HG03575 (cell line): Measurements from ENCODE around the gene IQSEC2.

Source experiments
- ATAC-seq: cut with Tn5 transposase; IDR thresholded peaks from one replicate; pipeline ENCODE4 v1.9.1; 2021; ENCODE audit not compliant: unreplicated experiment, insufficient number of reproducible peaks, low FRiP score; ENCODE audit errors: extremely low read depth

IQSEC2 gene

DNA sequence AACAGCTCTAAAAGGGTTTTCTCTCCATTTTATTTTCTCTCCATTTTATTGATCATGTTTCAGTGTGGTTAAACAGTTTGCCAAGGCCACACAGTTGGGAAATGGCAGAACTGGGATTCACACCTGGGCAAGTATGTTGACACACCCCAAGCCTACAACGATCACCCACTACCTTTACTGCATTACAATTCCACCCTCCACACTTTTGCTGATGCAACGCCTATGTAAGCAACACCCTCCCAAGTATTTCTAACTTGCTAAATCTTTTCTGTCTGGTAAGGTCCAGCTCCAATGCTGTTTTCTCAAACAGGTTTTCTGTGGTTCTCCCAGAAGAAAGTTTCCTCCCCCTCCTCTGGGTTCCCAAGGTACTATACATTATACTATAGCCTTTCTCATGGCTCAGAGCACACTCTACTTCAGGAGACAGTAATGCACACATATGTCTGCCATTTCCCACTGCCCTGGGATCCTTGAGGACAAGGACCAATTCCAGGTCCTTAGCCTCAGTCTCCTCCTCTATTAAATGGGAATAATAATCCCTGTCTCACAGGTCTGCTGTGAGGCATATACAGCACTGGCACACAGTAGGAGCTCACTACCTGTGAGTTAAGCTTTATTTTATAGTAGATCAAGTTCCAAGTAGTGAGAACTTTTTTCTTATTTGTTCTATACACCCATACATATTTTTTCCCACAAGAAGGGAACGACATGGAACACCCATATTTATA lies 27.9 kb downstream of the IQSEC2 start:
- ATAC-seq, result no peak

- no peak for ATAC-seq
These were observed 30.1 kb downstream of the IQSEC2 start for GRCh38 chrX:53251307-53251706.

- no peak for ATAC-seq
These were observed 30.8 kb downstream of the IQSEC2 start for GRCh38 chrX:53250556-53250955.

DNA sequence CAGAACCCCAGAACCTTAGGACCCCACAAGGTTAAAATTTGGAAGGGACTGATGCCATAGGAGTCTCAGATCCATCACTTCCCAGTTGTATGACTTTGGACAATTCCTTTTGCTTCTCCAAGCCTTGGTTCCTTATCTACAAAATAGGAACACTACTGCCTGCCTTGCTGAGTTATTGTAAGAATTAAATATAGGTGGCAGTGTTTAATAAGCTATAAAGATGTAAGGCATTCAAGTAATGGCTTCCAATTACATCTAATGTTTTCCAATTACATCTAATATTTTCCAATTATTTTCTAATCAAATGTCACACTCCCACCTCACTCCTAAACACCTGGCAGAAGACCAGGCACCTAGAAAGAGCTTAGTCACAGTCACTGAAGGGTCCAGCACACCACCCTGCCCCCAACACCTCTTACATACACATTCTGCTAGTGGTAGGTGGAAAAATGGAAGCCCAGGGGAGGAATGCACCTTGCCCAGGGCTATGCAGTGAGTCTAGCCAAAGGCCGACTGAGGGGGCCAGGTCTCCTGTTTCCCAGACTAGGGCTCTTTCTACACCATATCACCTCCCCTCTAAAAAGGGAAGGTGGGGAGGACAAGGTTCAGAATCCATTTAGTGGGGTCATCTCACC lies 31.9 kb downstream of the IQSEC2 start:
- no peak for ATAC-seq

- ATAC-seq, result no peak
These were observed 33.5 kb downstream of the IQSEC2 start for GRCh38 chrX:53247928-53248327.

GRCh38 chrX:53246231-53246630 lies 35.2 kb downstream of the IQSEC2 start:
- no peak for ATAC-seq

- no peak for ATAC-seq
These were observed 36.8 kb downstream of the IQSEC2 start for GRCh38 chrX:53244610-53245009.

GRCh38 chrX:53242310-53242709 lies 39.1 kb downstream of the IQSEC2 start:
- ATAC-seq, result no peak

DNA sequence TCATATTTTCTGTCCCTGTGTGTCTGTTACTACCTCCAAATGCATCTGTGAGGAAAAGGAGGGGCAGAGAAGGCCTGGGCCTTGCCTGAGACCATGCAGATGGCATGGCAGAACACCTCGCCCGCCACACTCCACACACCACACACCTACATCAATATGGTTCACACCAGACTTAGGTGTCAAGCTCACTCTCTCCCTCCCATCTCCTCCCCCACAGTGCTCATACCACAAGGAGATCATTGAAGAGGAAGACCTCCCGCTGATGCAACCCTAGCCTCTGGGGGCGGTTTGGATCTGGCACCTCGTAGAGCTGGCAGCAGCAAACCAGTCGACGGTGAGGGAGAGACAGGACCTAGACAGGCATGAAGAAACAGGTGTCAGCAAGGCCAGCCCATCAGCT lies 39.8 kb downstream of the IQSEC2 start:
- ATAC-seq, result no peak

GRCh38 chrX:53239474-53239873 lies 41.9 kb downstream of the IQSEC2 start:
- no peak for ATAC-seq

GRCh38 chrX:53237056-53237455 lies 44.3 kb downstream of the IQSEC2 start:
- ATAC-seq, result no peak

GRCh38 chrX:53236025-53236679 lies 45.2 kb downstream of the IQSEC2 start:
- no peak for ATAC-seq

DNA sequence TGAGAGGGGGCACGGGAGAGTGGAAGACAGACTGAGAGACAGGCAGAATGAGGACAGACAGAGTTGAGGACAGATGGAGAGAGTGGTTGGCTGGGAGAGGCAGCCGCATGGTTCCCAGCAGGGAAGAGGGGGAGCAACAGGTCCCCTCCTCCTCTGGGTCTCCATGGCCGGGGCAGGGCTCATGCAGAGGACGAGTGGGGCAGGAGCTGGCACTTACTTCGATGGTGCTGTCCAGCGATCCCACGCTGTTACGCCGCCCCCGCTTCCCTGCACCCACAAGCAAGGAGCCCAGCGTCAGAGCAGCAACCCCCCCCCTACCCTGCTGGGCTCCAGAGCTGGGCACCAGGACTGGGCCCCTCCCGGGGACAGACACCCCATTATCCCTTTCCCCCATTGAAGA lies 45.8 kb downstream of the IQSEC2 start:
- ATAC-seq, result no peak

GRCh38 chrX:53234484-53234883 lies 46.9 kb downstream of the IQSEC2 start:
- no peak for ATAC-seq

- ATAC-seq, result no peak
These were observed 47.8 kb downstream of the IQSEC2 start for GRCh38 chrX:53233536-53233935.

- no peak for ATAC-seq
These were observed 51.3 kb downstream of the IQSEC2 start for GRCh38 chrX:53230116-53230515.

DNA sequence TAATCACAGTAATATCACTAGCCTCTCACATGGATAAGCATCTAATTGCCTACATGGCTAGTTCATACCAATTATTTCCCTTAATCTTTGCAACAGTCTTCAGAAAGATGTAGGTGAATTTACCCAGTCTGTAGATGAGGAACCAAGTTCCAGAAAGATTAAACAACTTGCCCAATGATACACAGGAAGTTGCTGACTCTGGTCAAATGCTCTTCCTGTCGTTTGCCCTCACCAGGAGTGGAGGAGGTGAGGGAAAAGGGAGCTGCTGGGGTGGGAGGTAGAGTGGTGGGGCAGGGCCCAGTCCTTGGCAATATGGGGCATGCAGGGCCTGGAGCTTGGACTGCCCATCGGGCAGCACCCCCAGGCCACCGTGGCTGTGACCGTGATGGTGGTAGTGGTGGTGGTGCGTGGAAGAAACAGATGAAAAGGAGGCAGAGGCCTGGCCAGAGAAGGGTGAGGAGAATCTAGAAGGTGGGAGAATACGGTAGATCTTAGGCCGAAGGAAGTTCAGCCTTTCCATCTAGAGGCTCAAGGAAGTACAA lies 54.1 kb downstream of the IQSEC2 start:
- no peak for ATAC-seq

DNA sequence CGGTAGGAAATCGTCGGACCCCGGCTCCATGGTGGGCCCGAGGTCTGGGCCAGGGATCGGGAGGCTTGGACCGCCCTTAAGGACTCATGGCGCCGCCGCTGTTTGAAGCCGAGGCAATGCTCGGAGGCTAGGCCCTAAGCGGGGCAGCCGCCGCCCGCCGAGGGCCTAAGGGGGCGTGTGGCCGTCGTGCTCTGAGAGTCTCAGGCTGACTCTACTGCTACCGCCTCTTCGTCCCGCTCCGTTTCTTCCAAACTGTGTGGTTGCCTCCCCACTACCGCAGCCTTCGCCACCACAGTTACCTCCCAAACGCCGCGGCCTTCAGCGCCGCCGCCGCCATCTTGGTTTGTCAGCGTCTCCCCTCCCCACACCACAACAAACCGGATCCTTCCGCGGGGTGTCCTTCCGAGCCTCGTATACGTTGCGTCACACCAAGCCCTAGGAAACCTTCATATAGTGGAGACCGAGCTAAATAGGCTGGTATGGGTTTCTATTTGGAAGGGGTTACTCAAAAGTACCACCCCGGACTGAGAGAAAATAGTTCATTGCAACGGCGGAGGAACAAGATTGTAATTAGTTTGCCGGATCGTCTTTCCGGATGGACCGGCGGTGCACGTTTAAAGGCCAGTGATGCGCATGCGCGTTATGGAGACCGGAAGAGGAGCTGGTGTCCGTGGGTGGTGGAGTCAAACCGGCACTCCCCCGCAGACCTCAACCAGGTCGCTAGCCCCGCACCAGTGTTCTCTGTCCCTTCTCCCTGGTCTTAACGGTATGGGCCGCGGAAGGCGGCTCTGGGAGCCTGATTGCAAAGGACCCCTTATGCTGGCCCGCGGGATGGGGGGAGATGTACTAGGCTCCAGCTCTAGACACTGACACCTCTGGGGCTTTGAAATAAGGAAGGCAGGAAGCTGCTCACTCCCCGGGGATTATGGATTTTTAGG lies 56.3 kb downstream of the IQSEC2 start, which contains the start of gene KDM5C:
Gene KDM5C, minus strand, starts transcription at position 348 of the 938 bp plus-strand sequence. Its CDS starts 318 bp downstream, at position 30.
- no peak for ATAC-seq
